Measurements from ENCODE around the gene PYCR2.

GRCh38 chr1:225973158-225973557, 49.1 kb upstream of the PYCR2 start:
- TF ChIP-seq, protein P1, sequence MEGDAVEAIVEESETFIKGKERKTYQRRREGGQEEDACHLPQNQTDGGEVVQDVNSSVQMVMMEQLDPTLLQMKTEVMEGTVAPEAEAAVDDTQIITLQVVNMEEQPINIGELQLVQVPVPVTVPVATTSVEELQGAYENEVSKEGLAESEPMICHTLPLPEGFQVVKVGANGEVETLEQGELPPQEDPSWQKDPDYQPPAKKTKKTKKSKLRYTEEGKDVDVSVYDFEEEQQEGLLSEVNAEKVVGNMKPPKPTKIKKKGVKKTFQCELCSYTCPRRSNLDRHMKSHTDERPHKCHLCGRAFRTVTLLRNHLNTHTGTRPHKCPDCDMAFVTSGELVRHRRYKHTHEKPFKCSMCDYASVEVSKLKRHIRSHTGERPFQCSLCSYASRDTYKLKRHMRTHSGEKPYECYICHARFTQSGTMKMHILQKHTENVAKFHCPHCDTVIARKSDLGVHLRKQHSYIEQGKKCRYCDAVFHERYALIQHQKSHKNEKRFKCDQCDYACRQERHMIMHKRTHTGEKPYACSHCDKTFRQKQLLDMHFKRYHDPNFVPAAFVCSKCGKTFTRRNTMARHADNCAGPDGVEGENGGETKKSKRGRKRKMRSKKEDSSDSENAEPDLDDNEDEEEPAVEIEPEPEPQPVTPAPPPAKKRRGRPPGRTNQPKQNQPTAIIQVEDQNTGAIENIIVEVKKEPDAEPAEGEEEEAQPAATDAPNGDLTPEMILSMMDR (conservative IDR thresholded peaks at IDR 0.05; ENCODE audit: low read depth, low read length) = no peak
- TF ChIP-seq EZH2 (IDR thresholded peaks at IDR 0.05; ENCODE audit: low read length, unreplicated experiment) = no peak

Data from PC-3 (cell line).